ENCODE results near the gene COLGALT1.

GRCh38 chr19:17542042-17542441 lies 13.4 kb upstream of the COLGALT1 start:
- TF ChIP-seq RAD21 (IDR thresholded peaks at IDR 0.05; ENCODE audit: low read depth) = no peak
- no peak for TF ChIP-seq EP300 (IDR thresholded peaks at IDR 0.05; ENCODE audit: borderline replicate concordance)
- no peak for TF ChIP-seq NFIC (IDR thresholded peaks at IDR 0.05)
- no peak for TF ChIP-seq FOXM1 (IDR thresholded peaks at IDR 0.05; ENCODE audit: borderline replicate concordance, low read depth)
- no peak for TF ChIP-seq TAF1 (IDR thresholded peaks at IDR 0.05; ENCODE audit: low read depth)
